Common myeloid progenitor, CD34-positive (primary cell): ENCODE measurements around the gene MRPS5.
A peak's percentile ranks its signal among the peaks of the same experiment; 100 is the strongest.

Experiments
- CTCF ChIA-PET: fragments of 350-600 bp; sonication (Branson Sonifier 250); formaldehyde crosslinking; loops from one replicate; lab custom pipeline; 2021; ENCODE audit warnings: antibody characterized with exemption; lab: Charles Lee
- POLR2A ChIA-PET: fragments of 350-600 bp; sonication (Branson Sonifier 250); formaldehyde crosslinking; loops from one replicate; lab custom pipeline; 2021; ENCODE audit warnings: antibody characterized with exemption; lab: Charles Lee
- DNase-seq, 3 donors: peaks; one replicate each; pipeline versions ENCODE4 v3.0.0 to v3.0.0-alpha.2; 2013
- H3K27ac ChIP-seq, 2 experiments: 1 replicate in 1 of 2; 2 replicates in 1 of 2; pipeline ENCODE4 v1.7.0; 2013; ENCODE audit warnings: inconsistent platforms in 2 of 2, low read length in 2 of 2, mild to moderate bottlenecking in 2 of 2, low read depth in 1 of 2, moderate library complexity in 1 of 2; ENCODE audit not compliant: severe bottlenecking in 2 of 2, insufficient read depth in 1 of 2, poor library complexity in 1 of 2
- H3K27me3 ChIP-seq, 5 experiments: replicated peaks in 2 of 5; 1 replicate in 3 of 5; 2 replicates in 2 of 5; pipeline versions ENCODE4 v1.6.1 to v1.7.0; 2013; ENCODE audit warnings: low read length in 4 of 5, mild to moderate bottlenecking in 2 of 5, moderate library complexity in 2 of 5, inconsistent platforms in 1 of 5; ENCODE audit not compliant: insufficient read depth in 5 of 5, control insufficient read depth in 4 of 5
- H3K36me3 ChIP-seq, 4 experiments: 1 replicate in 2 of 4; 2 replicates in 2 of 4; pipeline versions ENCODE4 v1.6.1 to v1.7.0; 2013; ENCODE audit warnings: low read length in 3 of 4, control low read depth in 1 of 4, mild to moderate bottlenecking in 1 of 4; ENCODE audit not compliant: control insufficient read depth in 4 of 4, insufficient read depth in 4 of 4
- H3K4me1 ChIP-seq, 4 experiments: 1 replicate in 3 of 4; 2 replicates in 1 of 4; pipeline versions ENCODE4 v1.6.1 to v1.7.1; 2013; ENCODE audit warnings: low read length in 3 of 4, mild to moderate bottlenecking in 3 of 4, control low read depth in 1 of 4, inconsistent platforms in 1 of 4, moderate library complexity in 1 of 4; ENCODE audit not compliant: control insufficient read depth in 4 of 4, insufficient read depth in 4 of 4; ENCODE audit errors: control extremely low read depth in 1 of 4
- H3K4me3 ChIP-seq, 7 experiments: 1 replicate in 4 of 7; 2 replicates in 3 of 7; pipeline versions ENCODE4 v1.5.1 to v1.7.0; 2013; ENCODE audit warnings: mild to moderate bottlenecking in 7 of 7, low read length in 6 of 7, moderate library complexity in 6 of 7, inconsistent platforms in 2 of 7, low read depth in 2 of 7, control low read depth in 1 of 7; ENCODE audit not compliant: insufficient read depth in 4 of 7, control insufficient read depth in 1 of 7; ENCODE audit errors: extremely low read depth in 1 of 7
- H3K9me3 ChIP-seq, 5 experiments: 1 replicate in 4 of 5; 2 replicates in 1 of 5; pipeline versions ENCODE4 v1.6.1 to v1.7.1; 2013; ENCODE audit warnings: low read length in 4 of 5, mild to moderate bottlenecking in 2 of 5, inconsistent platforms in 1 of 5, low read depth in 1 of 5, moderate library complexity in 1 of 5; ENCODE audit not compliant: control insufficient read depth in 4 of 5, insufficient read depth in 2 of 5; ENCODE audit errors: control extremely low read depth in 1 of 5
- WGBS: methylation state at CpG from one replicate; pipeline ENCODE4 v1.1.5; 2013; ENCODE audit not compliant: insufficient coverage; 5-methylcytosine and 5-hydroxymethylcytosine counted together

MRPS5 gene

GRCh38 chr2:95053543-95053942 is 68.1 kb downstream of the MRPS5 start:
- 35% methylated on average over 5 of the region's 11 CpGs for WGBS
- H3K27me3 ChIP-seq, result peaks cover 0 to 12% (median 0%) of the 10 kb centered on the region in 5 experiments
- no peaks in the 10 kb centered on the region for H3K36me3 ChIP-seq
- POLR2A ChIA-PET, result interaction anchor here (0.6 to 0.9 kb wide), 2 partner anchors 25 to 31 kb away, joined by 3 to 5 read pairs; no protein-coding TSS in a partner anchor
- CTCF ChIA-PET, result interaction anchor here (0.9 to 7.4 kb wide), 11 partner anchors 9 to 67 kb away, joined by 3 to 46 read pairs (median 5); no protein-coding TSS in a partner anchor
- H3K27ac ChIP-seq, result no peak overlapping the region
- H3K4me3 ChIP-seq, result peak overlapping the region in 1 of 7 experiments; percentile 49
- H3K9me3 ChIP-seq, result no peaks in the 10 kb centered on the region
- peaks cover 0 to 4% (median 2%) of the 10 kb centered on the region in 4 experiments for H3K4me1 ChIP-seq
- peak; percentile 28 to 56 (median 54) for DNase-seq

DNA sequence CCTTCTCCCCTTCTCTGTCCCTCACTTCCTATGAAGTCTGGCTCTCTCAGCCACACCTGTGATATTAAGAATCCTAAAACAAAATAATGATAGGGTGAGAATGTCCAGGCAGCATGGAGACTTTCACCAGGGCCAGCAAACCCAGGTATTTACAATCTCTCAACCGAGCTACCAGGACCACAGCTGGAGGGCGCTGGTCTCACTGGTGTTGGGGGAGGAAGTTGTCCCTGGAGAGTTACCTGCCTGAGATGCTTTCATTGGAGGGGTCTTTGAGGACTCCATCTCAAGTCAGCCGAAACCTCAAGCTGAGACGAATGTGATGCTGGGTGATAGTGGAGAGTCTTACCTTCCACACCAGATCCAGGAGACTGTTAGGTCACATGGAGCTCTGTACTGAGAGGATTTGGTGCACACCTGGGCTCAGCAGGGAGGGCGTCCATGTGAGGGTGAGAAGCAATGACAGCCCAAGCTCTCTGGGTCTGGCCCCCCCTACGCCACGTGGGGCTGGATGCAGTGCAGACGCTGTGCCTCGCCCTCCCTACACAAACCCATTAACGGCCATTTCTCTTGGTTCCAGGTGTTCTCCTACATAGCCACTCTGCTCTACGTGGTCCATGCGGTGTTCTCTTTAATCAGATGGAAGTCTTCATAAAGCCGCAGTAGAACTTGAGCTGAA is 68.7 kb downstream of the MRPS5 start:
- no peak overlapping the region for H3K4me3 ChIP-seq
- no peaks in the 10 kb centered on the region for H3K36me3 ChIP-seq
- peaks cover 0 to 12% (median 0%) of the 10 kb centered on the region in 5 experiments for H3K27me3 ChIP-seq
- no peak overlapping the region for H3K27ac ChIP-seq
- POLR2A ChIA-PET, result no interaction called here
- no peaks in the 10 kb centered on the region for H3K9me3 ChIP-seq
- no peak for DNase-seq
- peaks cover 0 to 4% (median 3%) of the 10 kb centered on the region in 4 experiments for H3K4me1 ChIP-seq
- CTCF ChIA-PET, result interaction anchor here (0.9 to 7.4 kb wide), 13 partner anchors 9 to 97 kb away, joined by 3 to 46 read pairs (median 5); no protein-coding TSS in a partner anchor
- 98% methylated on average over 10 of the region's 13 CpGs for WGBS

- no peak for DNase-seq
- Histone ChIP-seq H3K4me3 (no peak overlapping the region), H3K27me3 (peaks cover 0 to 12% (median 0%) of the 10 kb centered on the region in 5 experiments), H3K9me3 (no peaks in the 10 kb centered on the region), H3K27ac (no peak overlapping the region), H3K36me3 (no peaks in the 10 kb centered on the region), H3K4me1 (peaks cover 0 to 9% (median 4%) of the 10 kb centered on the region in 4 experiments)
- ChIA-PET POLR2A (no interaction called here), CTCF (interaction anchor here (0.9 to 7.4 kb wide), 8 partner anchors 8 to 96 kb away, joined by 3 to 46 read pairs (median 8); no protein-coding TSS in a partner anchor)
- WGBS, result 100% methylated on average over 3 of the region's 6 CpGs
Observed at GRCh38 chr2:95052307-95052706, 69.3 kb downstream of the MRPS5 start.

- H3K27ac ChIP-seq, result no peak overlapping the region
- no peaks in the 10 kb centered on the region for H3K9me3 ChIP-seq
- H3K4me1 ChIP-seq, result peaks cover 0 to 9% (median 4%) of the 10 kb centered on the region in 4 experiments
- no peak for DNase-seq
- peaks cover 0 to 12% (median 0%) of the 10 kb centered on the region in 5 experiments for H3K27me3 ChIP-seq
- H3K4me3 ChIP-seq, result no peak overlapping the region
- CTCF ChIA-PET, result interaction anchor here (1.5 to 7.4 kb wide), 3 partner anchors 10 to 29 kb away, joined by 3 to 46 read pairs (median 41); no protein-coding TSS in a partner anchor
- H3K36me3 ChIP-seq, result no peaks in the 10 kb centered on the region
- POLR2A ChIA-PET, result no interaction called here
- WGBS, result 88% methylated on average over 7 of the region's 10 CpGs
Observed at GRCh38 chr2:95051626-95052025, 70.0 kb downstream of the MRPS5 start.

GRCh38 chr2:95050385-95051300 is 71.0 kb downstream of the MRPS5 start:
- no peak for DNase-seq
- Histone ChIP-seq H3K4me1 (peaks cover 0 to 9% (median 4%) of the 10 kb centered on the region in 4 experiments), H3K36me3 (no peaks in the 10 kb centered on the region), H3K27ac (no peak overlapping the region), H3K4me3 (no peak overlapping the region), H3K27me3 (peaks cover 0 to 6% (median 0%) of the 10 kb centered on the region in 5 experiments), H3K9me3 (no peaks in the 10 kb centered on the region)
- whole genome bisulfite sequencing, result 29% methylated on average over 5 of the region's 7 CpGs
- ChIA-PET POLR2A (no interaction called here), CTCF (interaction anchor here (7.1 to 7.4 kb wide), 2 partner anchors 26 to 28 kb away, joined by 41 to 46 read pairs; no protein-coding TSS in a partner anchor)

- Histone ChIP-seq H3K36me3 (no peaks in the 10 kb centered on the region), H3K27me3 (peaks cover 0 to 6% (median 0%) of the 10 kb centered on the region in 5 experiments), H3K9me3 (no peaks in the 10 kb centered on the region), H3K4me1 (peaks cover 0 to 14% (median 4%) of the 10 kb centered on the region in 4 experiments), H3K4me3 (no peak overlapping the region), H3K27ac (no peak overlapping the region)
- 100% methylated on average over 2 of the region's 6 CpGs for WGBS
- CTCF ChIA-PET, result interaction anchor here (7.1 kb wide), 1 partner anchor 26 kb away, joined by 46 read pairs; no protein-coding TSS in a partner anchor
- DNase-seq, result no peak
- POLR2A ChIA-PET, result no interaction called here
Observed at GRCh38 chr2:95049961-95050360, 71.6 kb downstream of the MRPS5 start.
